ENCODE data around the gene BIN1.

BIN1 gene

DNA sequence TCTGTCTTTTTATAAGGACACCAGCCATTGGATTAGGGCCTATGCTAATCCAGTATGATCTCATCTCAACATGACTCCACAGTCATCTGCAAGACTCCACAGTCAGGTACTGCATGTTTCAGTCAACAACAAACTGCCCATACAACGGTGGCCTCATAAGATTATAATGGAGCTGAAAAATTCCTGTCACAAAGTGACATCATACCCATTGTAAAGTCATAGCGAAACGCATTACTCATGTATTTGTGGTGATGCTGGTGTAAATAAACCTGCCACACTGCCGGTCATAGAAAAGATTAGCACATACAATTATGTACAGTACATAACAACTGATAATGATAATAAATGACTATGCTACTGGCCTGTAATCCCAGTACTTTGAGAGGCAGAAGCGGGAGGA lies 106.0 kb downstream of the BIN1 start:
- no peak for DNase-seq (ENCODE audit: low read depth in 1 of 2, low spot score in 1 of 2)

- DNase-seq (ENCODE audit: low read depth in 1 of 2, low spot score in 1 of 2), result no peak
Observed at GRCh38 chr2:127000194-127000593, 106.8 kb downstream of the BIN1 start.

DNA sequence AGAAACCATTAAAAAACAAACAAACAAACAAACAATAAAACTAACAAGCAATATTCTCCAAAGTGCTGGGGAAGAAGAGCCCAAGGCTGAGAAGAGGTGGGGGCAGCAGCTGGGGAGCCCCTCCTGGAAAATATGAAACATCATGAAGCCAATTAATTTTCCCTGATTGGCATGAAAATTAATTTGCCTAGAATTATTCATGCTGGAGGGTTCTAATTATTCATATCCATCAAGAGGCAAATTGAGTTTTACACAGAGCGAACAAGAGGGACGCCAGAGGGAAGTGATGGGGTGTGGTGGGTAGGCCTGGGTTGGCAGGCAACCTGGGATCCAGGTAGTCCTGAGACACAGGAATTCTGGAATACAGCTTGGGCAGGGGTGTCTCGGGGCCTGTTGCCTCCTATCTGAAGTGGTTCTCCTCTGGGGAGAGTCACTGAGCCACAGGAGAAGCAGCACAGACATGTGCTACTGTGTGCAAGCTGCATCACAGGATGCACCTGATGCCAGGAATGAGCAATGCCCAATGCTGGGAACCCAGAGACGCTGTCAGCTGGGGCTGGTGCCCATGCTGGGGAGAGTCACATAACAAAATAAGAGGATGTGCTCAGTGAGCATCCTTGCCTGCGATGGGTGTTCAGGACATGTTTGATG lies 107.7 kb downstream of the BIN1 start:
- no peak for DNase-seq (ENCODE audit: low read depth in 1 of 2, low spot score in 1 of 2)

DNA sequence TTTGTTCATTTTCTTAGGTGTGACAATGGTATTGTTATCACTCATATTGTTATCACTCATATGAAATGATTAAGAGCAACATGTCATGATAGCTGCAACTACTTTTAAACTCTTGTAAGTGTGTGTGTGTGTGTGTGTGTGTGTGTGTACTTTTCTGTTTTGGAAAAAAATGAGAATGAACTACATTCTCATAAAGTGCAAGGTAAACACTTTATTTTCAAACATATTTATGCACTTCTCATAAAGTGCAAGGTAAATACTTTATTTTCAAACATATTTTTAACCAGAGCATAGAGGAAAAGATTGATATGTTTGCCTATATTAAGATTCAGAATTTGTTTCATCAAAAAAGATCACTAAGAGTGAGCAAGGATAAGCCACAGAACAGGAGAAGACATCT lies 108.5 kb downstream of the BIN1 start:
- DNase-seq (ENCODE audit: low read depth in 1 of 2, low spot score in 1 of 2), result no peak
